H1 (cell line): ENCODE measurements around the gene ALOX12. TPM values are rescaled to one million over a fixed set of nuclear protein-coding genes. Genes with fewer than 3 reads are reported as not detected.

Experiments
- CTCF ChIA-PET: fragments of 300-600 bp; sonication (Branson Sonifier 250); formaldehyde crosslinking; loops from one replicate; lab custom pipeline; 2021; ENCODE audit not compliant: partially characterized antibody; lab: Charles Lee
- POLR2A ChIA-PET: fragments of 300-600 bp; sonication (Branson Sonifier 250); formaldehyde crosslinking; loops from one replicate; lab custom pipeline; 2021; ENCODE audit warnings: inconsistent platforms; ENCODE audit not compliant: partially characterized antibody; lab: Charles Lee
- DNase-seq, 2 experiments: peaks; one replicate each; pipeline versions ENCODE4 v3.0.0 to v3.0.0-alpha.2; 2010 to 2022; ENCODE audit warnings: low spot score in 2 of 2, low read depth in 1 of 2, mixed read lengths in 1 of 2
- FAIRE-seq: peaks from 2 replicates; lab custom pipeline; 2011; peaks lifted over from hg19 to GRCh38; lab: Jason Lieb, UNC
- H2AFZ ChIP-seq: 2 replicates; pipeline ENCODE4 v1.8.1; 2012; ENCODE audit warnings: low read length, inconsistent platforms
- H2AK5ac ChIP-seq: 2 replicates; pipeline ENCODE4 v1.6.1; 2013; ENCODE audit warnings: low read depth, low read length
- H2BK120ac ChIP-seq: replicated peaks from 2 replicates; pipeline ENCODE3; 2013; ENCODE audit warnings: low read depth, low read length, inconsistent platforms
- H2BK12ac ChIP-seq: 2 replicates; pipeline ENCODE4 v1.6.1; 2013; ENCODE audit warnings: low read depth, low read length
- H2BK15ac ChIP-seq: 2 replicates; pipeline ENCODE4 v1.6.1; 2013; ENCODE audit warnings: low read length
- H2BK20ac ChIP-seq: 2 replicates; pipeline ENCODE4 v1.6.1; 2013; ENCODE audit warnings: low read length
- H2BK5ac ChIP-seq: 2 replicates; pipeline ENCODE4 v1.6.1; 2013; ENCODE audit warnings: low read depth, low read length
- H3K14ac ChIP-seq: 2 replicates; pipeline ENCODE4 v1.6.1; 2013; ENCODE audit warnings: inconsistent platforms; ENCODE audit not compliant: insufficient read length
- H3K18ac ChIP-seq: 2 replicates; pipeline ENCODE4 v1.6.1; 2013; ENCODE audit warnings: low read length; ENCODE audit errors: extremely low read depth
- H3K23ac ChIP-seq: 2 replicates; pipeline ENCODE4 v1.6.1; 2013; ENCODE audit warnings: inconsistent platforms; ENCODE audit not compliant: insufficient read length
- H3K23me2 ChIP-seq: 2 replicates; pipeline ENCODE4 v1.6.1; 2013; ENCODE audit warnings: low read depth, low read length
- H3K27ac ChIP-seq: 2 replicates; pipeline ENCODE4 v1.6.1; 2011; ENCODE audit warnings: low read depth, low read length, inconsistent platforms
- H3K27me3 ChIP-seq, 4 experiments: replicated peaks in 1 of 4; 1 replicate in 1 of 4; 2 replicates in 3 of 4; pipeline versions ENCODE4 v1.6.1 to v1.8.1; 2011 to 2013; ENCODE audit warnings: low read length in 3 of 4, mild to moderate bottlenecking in 3 of 4, inconsistent platforms in 2 of 4, mixed read lengths in 2 of 4, moderate library complexity in 1 of 4; ENCODE audit not compliant: control insufficient read depth in 3 of 4, insufficient read depth in 3 of 4; ENCODE audit errors: extremely low read depth in 1 of 4
- H3K36me3 ChIP-seq, 4 experiments: 2 replicates each; pipeline versions ENCODE4 v1.6.1 to v1.8.1; 2011 to 2013; ENCODE audit warnings: mild to moderate bottlenecking in 4 of 4, low read length in 3 of 4, moderate library complexity in 2 of 4, control low read depth in 1 of 4, inconsistent platforms in 1 of 4; ENCODE audit not compliant: insufficient read depth in 4 of 4, control insufficient read depth in 2 of 4
- H3K4ac ChIP-seq: replicated peaks from 2 replicates; pipeline ENCODE3; 2013; ENCODE audit warnings: low read length, low read depth, mixed read lengths, inconsistent platforms; ENCODE audit not compliant: insufficient read length
- H3K4me1 ChIP-seq, 4 experiments: replicated peaks in 1 of 4; 1 replicate in 1 of 4; 2 replicates in 3 of 4; pipeline versions ENCODE4 v1.6.1 to v1.8.1; 2011 to 2013; ENCODE audit warnings: low read length in 3 of 4, inconsistent platforms in 2 of 4, mixed read lengths in 1 of 4; ENCODE audit not compliant: insufficient read depth in 4 of 4, control insufficient read depth in 3 of 4
- H3K4me2 ChIP-seq, 2 experiments: 2 replicates each; pipeline versions ENCODE4 v1.6.1 to v1.8.1; 2011 to 2013; ENCODE audit warnings: low read depth in 2 of 2, low read length in 2 of 2, control low read depth in 1 of 2, inconsistent platforms in 1 of 2, mild to moderate bottlenecking in 1 of 2; ENCODE audit not compliant: insufficient read depth in 1 of 2
- H3K4me3 ChIP-seq, 4 experiments: fragments of 200-600, 300-600 bp in 1 of 4; sonication (generic), shearing (Covaris generic), sonication (Bioruptor Twin) in 1 of 4; 2 replicates each; pipeline versions ENCODE4 v1.5.1 to v1.8.1; 2011 to 2016; ENCODE audit warnings: low read length in 4 of 4, low read depth in 3 of 4, control low read depth in 2 of 4, inconsistent platforms in 2 of 4, mild to moderate bottlenecking in 2 of 4, mixed read lengths in 1 of 4, moderate library complexity in 1 of 4; ENCODE audit not compliant: insufficient read depth in 2 of 4; ENCODE audit errors: extremely low read depth in 1 of 4
- H3K56ac ChIP-seq: replicated peaks from 2 replicates; pipeline ENCODE3; 2013; ENCODE audit warnings: low read depth, mild to moderate bottlenecking, mixed read lengths, low read length, inconsistent platforms; ENCODE audit not compliant: insufficient read length
- H3K79me1 ChIP-seq: 2 replicates; pipeline ENCODE4 v1.6.1; 2013; ENCODE audit warnings: low read depth, low read length, control low read depth
- H3K79me2 ChIP-seq, 2 experiments: 2 replicates each; pipeline versions ENCODE4 v1.6.1 to v1.8.1; 2012 to 2013; ENCODE audit warnings: low read length in 2 of 2, mild to moderate bottlenecking in 2 of 2, inconsistent platforms in 1 of 2; ENCODE audit not compliant: insufficient read depth in 2 of 2, control insufficient read depth in 1 of 2
- H3K9ac ChIP-seq, 4 experiments: replicated peaks in 1 of 4; 1 replicate in 1 of 4; 2 replicates in 3 of 4; pipeline versions ENCODE4 v1.6.1 to v1.8.1; 2011 to 2013; ENCODE audit warnings: low read depth in 3 of 4, low read length in 3 of 4, control low read depth in 2 of 4, mild to moderate bottlenecking in 2 of 4, moderate library complexity in 2 of 4, inconsistent platforms in 1 of 4; ENCODE audit errors: extremely low read depth in 1 of 4
- H3K9me3 ChIP-seq, 2 experiments: 2 replicates each; pipeline versions ENCODE4 v1.6.1 to v1.8.1; 2012 to 2013; ENCODE audit warnings: mild to moderate bottlenecking in 2 of 2, moderate library complexity in 2 of 2, control low read depth in 1 of 2, inconsistent platforms in 1 of 2, low read depth in 1 of 2, low read length in 1 of 2, mixed read lengths in 1 of 2; ENCODE audit not compliant: insufficient read depth in 2 of 2
- H4K20me1 ChIP-seq, 2 experiments: replicated peaks in 1 of 2; 2 replicates each; pipeline versions ENCODE3 to v1.8.1; 2011 to 2013; ENCODE audit warnings: inconsistent platforms in 2 of 2, low read length in 2 of 2, mild to moderate bottlenecking in 1 of 2; ENCODE audit not compliant: insufficient read depth in 2 of 2, control insufficient read depth in 1 of 2
- H4K5ac ChIP-seq: 2 replicates; pipeline ENCODE4 v1.6.1; 2013; ENCODE audit warnings: low read length, low read depth, mixed read lengths, inconsistent platforms; ENCODE audit not compliant: insufficient read length
- H4K8ac ChIP-seq: 2 replicates; pipeline ENCODE4 v1.8.0; 2013; ENCODE audit warnings: mild to moderate bottlenecking, moderate library complexity, low read length, inconsistent platforms; ENCODE audit not compliant: insufficient read depth; ENCODE audit errors: extremely low read depth
- H4K91ac ChIP-seq: replicated peaks from 2 replicates; pipeline ENCODE3; 2013; ENCODE audit warnings: low read length, mixed read lengths, inconsistent platforms; ENCODE audit not compliant: insufficient read length
- ATF3 ChIP-seq: IDR thresholded peaks from 2 replicates; pipeline ENCODE4 v1.6.1; 2011; ENCODE audit warnings: low read depth, mild to moderate bottlenecking, low read length; ENCODE audit not compliant: insufficient read depth
- BCL11A ChIP-seq, 2 experiments: IDR thresholded peaks; one replicate each; pipeline ENCODE4 v1.6.1; 2011; ENCODE audit warnings: low read depth in 2 of 2, low read length in 2 of 2, mild to moderate bottlenecking in 2 of 2
- CBX5 ChIP-seq: fragments of 300-800, 300-1000 bp; sonication (generic); IDR thresholded peaks from 2 replicates; pipeline ENCODE4 v1.7.1; 2016; ENCODE audit warnings: antibody characterized with exemption, low read length, low read depth
- EGR1 ChIP-seq: IDR thresholded peaks from 2 replicates; pipeline ENCODE4 v1.6.1; 2011; ENCODE audit warnings: low read depth, low read length, borderline replicate concordance
- GABPA ChIP-seq: IDR thresholded peaks from 2 replicates; pipeline ENCODE4 v1.6.1; 2011; ENCODE audit warnings: mild to moderate bottlenecking, low read length, moderate library complexity, borderline replicate concordance; ENCODE audit not compliant: insufficient read depth
- JUND ChIP-seq: IDR thresholded peaks from 2 replicates; pipeline ENCODE4 v1.6.1; 2011; ENCODE audit warnings: mild to moderate bottlenecking, improper control_type of control experiment, low read length
- PHF8 ChIP-seq: fragments of 200-600 bp; sonication (generic); conservative IDR thresholded peaks from 2 replicates; pipeline ENCODE4 v1.7.1; 2012; ENCODE audit warnings: low read depth, mild to moderate bottlenecking, inconsistent platforms, low read length, moderate library complexity
- TAF1 ChIP-seq: IDR thresholded peaks from 2 replicates; pipeline ENCODE4 v1.6.1; 2011; ENCODE audit warnings: mild to moderate bottlenecking, low read depth, low read length
- TEAD4 ChIP-seq: IDR thresholded peaks from 2 replicates; pipeline ENCODE4 v1.6.1; 2012; ENCODE audit warnings: low read depth, low read length, inconsistent platforms, mixed read lengths
- WGBS, 2 experiments: shearing (Covaris generic) in 1 of 2; methylation state at CpG; one replicate each; pipeline versions ENCODE4 v1.1.6 to v1.1.7; 2013 to 2015; ENCODE audit warnings: low lambda C conversion rate in 2 of 2, mixed read lengths in 2 of 2, inconsistent platforms in 1 of 2, low coverage in 1 of 2, missing lambda C conversion rate in 1 of 2; ENCODE audit not compliant: insufficient replicate concordance in 2 of 2, insufficient coverage in 1 of 2, insufficient read length in 1 of 2; ENCODE audit errors: extremely low coverage in 1 of 2, missing lambda C conversion rate in 1 of 2; 5-methylcytosine and 5-hydroxymethylcytosine counted together
- polyA plus RNA-seq, 7 experiments: library from polyadenylated mRNA; depleted of rRNA in 3 of 7; stranded (reverse) in 5 of 7; unstranded in 2 of 7; fragments of >200 nt in 5 of 7; fragments of 200-250 nt in 2 of 7; gene quantifications; 1 replicate in 5 of 7; 2 replicates in 1 of 7; 4 replicates in 1 of 7; pipeline versions ENCODE4 v1.2.1 to v1.2.3, GENCODE V29; 2011 to 2013; ENCODE audit warnings: missing spikeins in 2 of 7, mixed read lengths in 2 of 7
- total RNA-seq: library from RNA; stranded (reverse); fragmentation: NEBNext Ultra II Directional; extraction: Animal tissue kit (Norgen Biotek cat#: 25700); gene quantifications from 2 replicates; pipeline ENCODE4 v1.2.1, GENCODE V29; 2021
- TF ChIP-seq, protein P1 (sequence below), 3 experiments: IDR thresholded peaks; 1 replicate in 2 of 3; 2 replicates in 1 of 3; pipeline versions ENCODE4 v1.5.1 to v1.6.1; 2011; ENCODE audit warnings: low read length in 3 of 3, mild to moderate bottlenecking in 3 of 3, inconsistent platforms in 2 of 3, low read depth in 1 of 3, moderate library complexity in 1 of 3; ENCODE audit not compliant: insufficient read depth in 1 of 3; ENCODE audit errors: control extremely low read depth in 1 of 3

ALOX12 gene
- total and polyA plus RNA-seq, 2 of the 8 experiments (the other 6 are each of a cell fraction or from before 2014, with no cell fraction given), result 1.4 to 2.0 TPM

- H3K9ac ChIP-seq, result no peak overlapping the region
- no peak for FAIRE-seq
- no peak overlapping the region for H2BK15ac ChIP-seq
- H3K9me3 ChIP-seq, result no peaks in the 10 kb centered on the region
- no peak overlapping the region for H3K18ac ChIP-seq
- H3K4me3 ChIP-seq, result no peak overlapping the region
- peaks cover 0 to 4% (median 3%) of the 10 kb centered on the region in 4 experiments; a peak in 3 of 8 replicates for H3K36me3 ChIP-seq
- no peak overlapping the region for H2BK20ac ChIP-seq
- no peaks in the 10 kb centered on the region for H3K27me3 ChIP-seq
- H2BK12ac ChIP-seq, result no peak overlapping the region
- no peak overlapping the region for H2BK5ac ChIP-seq
- H2AFZ ChIP-seq, result no peak overlapping the region
- no peaks in the 10 kb centered on the region; a peak in 1 of 4 replicates for H3K79me2 ChIP-seq
- WGBS, 2 experiments, result 95% methylated on average over 2 of the region's 2 CpGs; no CpG with 5 or more reads in 1 of the 2 experiments
- H3K4ac ChIP-seq, result no peak overlapping the region
- no peak overlapping the region for H2BK120ac ChIP-seq
- H3K4me2 ChIP-seq, result no peak overlapping the region
- no peak for DNase-seq
- no peaks in the 10 kb centered on the region for H3K23me2 ChIP-seq
- H3K79me1 ChIP-seq, result no peaks in the 10 kb centered on the region
- no peak overlapping the region for H3K56ac ChIP-seq
- H4K20me1 ChIP-seq, result peaks cover 7 to 14% of the 10 kb centered on the region in 2 experiments
- H3K14ac ChIP-seq, result no peak overlapping the region
- CTCF ChIA-PET, result interaction anchor here (0.8 to 11.1 kb wide), 32 partner anchors 8 to 337 kb away, joined by 3 to 152 read pairs (median 5); partner anchors contain the start of gene ALOX12
- H3K23ac ChIP-seq, result no peak overlapping the region
- POLR2A ChIA-PET, result interaction anchor here (1.0 to 1.5 kb wide), 3 partner anchors 8 to 160 kb away, joined by 3 read pairs; partner anchors contain the start of gene RNASEK
- no peaks in the 10 kb centered on the region for H3K4me1 ChIP-seq
- no peak overlapping the region for H4K5ac ChIP-seq
- H2AK5ac ChIP-seq, result no peak overlapping the region
- H4K8ac ChIP-seq, result no peak overlapping the region
- H3K27ac ChIP-seq, result no peak overlapping the region
- H4K91ac ChIP-seq, result no peak overlapping the region
- no peak for TF ChIP-seq ATF3
- TF ChIP-seq CBX5, result no peak
- TF ChIP-seq EGR1, result no peak
- no peak for TF ChIP-seq GABPA
- TF ChIP-seq, protein P1, sequence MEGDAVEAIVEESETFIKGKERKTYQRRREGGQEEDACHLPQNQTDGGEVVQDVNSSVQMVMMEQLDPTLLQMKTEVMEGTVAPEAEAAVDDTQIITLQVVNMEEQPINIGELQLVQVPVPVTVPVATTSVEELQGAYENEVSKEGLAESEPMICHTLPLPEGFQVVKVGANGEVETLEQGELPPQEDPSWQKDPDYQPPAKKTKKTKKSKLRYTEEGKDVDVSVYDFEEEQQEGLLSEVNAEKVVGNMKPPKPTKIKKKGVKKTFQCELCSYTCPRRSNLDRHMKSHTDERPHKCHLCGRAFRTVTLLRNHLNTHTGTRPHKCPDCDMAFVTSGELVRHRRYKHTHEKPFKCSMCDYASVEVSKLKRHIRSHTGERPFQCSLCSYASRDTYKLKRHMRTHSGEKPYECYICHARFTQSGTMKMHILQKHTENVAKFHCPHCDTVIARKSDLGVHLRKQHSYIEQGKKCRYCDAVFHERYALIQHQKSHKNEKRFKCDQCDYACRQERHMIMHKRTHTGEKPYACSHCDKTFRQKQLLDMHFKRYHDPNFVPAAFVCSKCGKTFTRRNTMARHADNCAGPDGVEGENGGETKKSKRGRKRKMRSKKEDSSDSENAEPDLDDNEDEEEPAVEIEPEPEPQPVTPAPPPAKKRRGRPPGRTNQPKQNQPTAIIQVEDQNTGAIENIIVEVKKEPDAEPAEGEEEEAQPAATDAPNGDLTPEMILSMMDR (IDR thresholded peaks at IDR 0.05; ENCODE audit: control extremely low read depth in 1 of 3, insufficient read depth in 1 of 3, low read depth in 1 of 3, low read length in 3 of 3), result no peak
- no peak for TF ChIP-seq TAF1
- TF ChIP-seq JUND, result no peak
- no peak for TF ChIP-seq PHF8
- TF ChIP-seq TEAD4, result no peak
- no peak for TF ChIP-seq BCL11A (IDR thresholded peaks at IDR 0.05; ENCODE audit: low read depth in 2 of 2, low read length in 2 of 2)
These were observed 7.9 kb downstream of the ALOX12 start for GRCh38 chr17:7003745-7004144.
